Endothelial cell of umbilical vein (primary cell): ENCODE data around the gene ARL11. TPM values are rescaled to one million over a fixed set of nuclear protein-coding genes. Genes with fewer than 3 reads are reported as not detected.

Experiments
- BruUV-seq: library from RNA; stranded (reverse); fragments of 400-500 nt; replicated peaks from 2 replicates; lab custom pipeline; 2021; lab: Mats Ljungman, UMichigan
- CTCF ChIA-PET: fragments of 300-600, 350-600 bp; sonication (Branson Sonifier 250); formaldehyde crosslinking; loops from one replicate; lab custom pipeline; 2021; ENCODE audit warnings: antibody characterized with exemption, inconsistent platforms; lab: Charles Lee
- POLR2A ChIA-PET: fragments of 300-600, 350-600 bp; sonication (Branson Sonifier 250); formaldehyde crosslinking; loops from one replicate; lab custom pipeline; 2021; ENCODE audit warnings: antibody characterized with exemption, inconsistent platforms; lab: Charles Lee
- DNase-seq: peaks from one replicate; pipeline ENCODE4 v3.0.0-alpha.2; 2011; ENCODE audit warnings: low read depth, low spot score
- FAIRE-seq: peaks from 2 replicates; lab custom pipeline; 2011; peaks lifted over from hg19 to GRCh38; lab: Jason Lieb, UNC
- H2AFZ ChIP-seq: 2 replicates; pipeline ENCODE4 v1.6.0; 2012; ENCODE audit warnings: low read depth, low read length, control low read depth, inconsistent platforms
- H3K27ac ChIP-seq: 2 replicates; pipeline ENCODE4 v1.5.1; 2011; ENCODE audit warnings: low read depth, mild to moderate bottlenecking, control low read depth, low read length, moderate library complexity; ENCODE audit not compliant: insufficient read depth
- H3K27me3 ChIP-seq, 2 experiments: 2 replicates each; pipeline versions ENCODE4 v1.6.0 to v1.6.1; 2011; ENCODE audit warnings: low read length in 2 of 2, mixed read lengths in 1 of 2; ENCODE audit not compliant: control insufficient read depth in 2 of 2, insufficient read depth in 2 of 2
- H3K36me3 ChIP-seq, 2 experiments: 2 replicates in 1 of 2; 3 replicates in 1 of 2; pipeline ENCODE4 v1.5.1; 2011; ENCODE audit warnings: low read length in 2 of 2, mild to moderate bottlenecking in 1 of 2, moderate library complexity in 1 of 2; ENCODE audit not compliant: control insufficient read depth in 2 of 2, insufficient read depth in 2 of 2; ENCODE audit errors: extremely low read depth in 1 of 2
- H3K4me1 ChIP-seq: 3 replicates; pipeline ENCODE4 v1.5.1; 2011; ENCODE audit warnings: mild to moderate bottlenecking, low read length; ENCODE audit not compliant: control insufficient read depth, insufficient read depth; ENCODE audit errors: extremely low read depth
- H3K4me2 ChIP-seq: 2 replicates; pipeline ENCODE4 v1.6.1; 2011; ENCODE audit warnings: low read length, control low read depth, mixed read lengths; ENCODE audit not compliant: insufficient read depth
- H3K4me3 ChIP-seq, 3 experiments: fragments of 200-600 bp in 1 of 3; sonication (generic), shearing (Covaris generic) in 1 of 3; replicated peaks in 1 of 3; 2 replicates each; pipeline ENCODE4 v1.5.1; 2011 to 2016; ENCODE audit warnings: control low read depth in 3 of 3, low read length in 3 of 3, mild to moderate bottlenecking in 2 of 3, inconsistent platforms in 1 of 3, low read depth in 1 of 3, moderate library complexity in 1 of 3; ENCODE audit not compliant: insufficient read depth in 1 of 3
- H3K79me2 ChIP-seq: 2 replicates; pipeline ENCODE4 v1.6.0; 2012; ENCODE audit warnings: low read length, inconsistent platforms; ENCODE audit not compliant: control insufficient read depth, insufficient read depth
- H3K9ac ChIP-seq: replicated peaks from 2 replicates; pipeline ENCODE3; 2011; ENCODE audit warnings: low read length, control low read depth; ENCODE audit not compliant: insufficient read depth; ENCODE audit errors: extremely low read depth
- H3K9me1 ChIP-seq: replicated peaks from 3 replicates; pipeline ENCODE4 v1.6.0; 2011; ENCODE audit warnings: mild to moderate bottlenecking, low read length; ENCODE audit not compliant: control insufficient read depth, insufficient read depth; ENCODE audit errors: extremely low read depth
- H3K9me3 ChIP-seq: replicated peaks from 2 replicates; pipeline ENCODE4 v1.5.1; 2012; ENCODE audit warnings: low read length, inconsistent platforms; ENCODE audit not compliant: control insufficient read depth, insufficient read depth
- H4K20me1 ChIP-seq: replicated peaks from 2 replicates; pipeline ENCODE3; 2011; ENCODE audit warnings: mild to moderate bottlenecking, low read length; ENCODE audit not compliant: control insufficient read depth, insufficient read depth; ENCODE audit errors: extremely low read depth
- CTCF ChIP-seq, 2 donors: IDR thresholded peaks; 1 replicate in 1 of 2; 2 replicates in 1 of 2; pipeline ENCODE4 v1.5.1; 2011; ENCODE audit warnings: low read length in 2 of 2, mild to moderate bottlenecking in 2 of 2, moderate library complexity in 2 of 2, control low read depth in 1 of 2, inconsistent platforms in 1 of 2, low read depth in 1 of 2; ENCODE audit not compliant: insufficient read depth in 1 of 2; ENCODE audit errors: extremely low read depth in 1 of 2
- EZH2 ChIP-seq: IDR thresholded peaks from 2 replicates; pipeline ENCODE4 v1.6.1; 2012; ENCODE audit warnings: borderline replicate concordance, low read depth, mild to moderate bottlenecking, moderate library complexity, low read length, inconsistent platforms; ENCODE audit not compliant: severe bottlenecking
- FOS ChIP-seq: IDR thresholded peaks from 2 replicates; pipeline ENCODE4 v1.6.1; 2011; ENCODE audit warnings: mild to moderate bottlenecking, low read length, moderate library complexity, borderline replicate concordance; ENCODE audit not compliant: insufficient read depth
- GATA2 ChIP-seq: IDR thresholded peaks from 2 replicates; pipeline ENCODE4 v1.7.0; 2011; ENCODE audit warnings: low read depth, mild to moderate bottlenecking, moderate library complexity, mixed read lengths, low read length; ENCODE audit not compliant: insufficient read length, insufficient read depth
- JUN ChIP-seq: IDR thresholded peaks from 2 replicates; pipeline ENCODE4 v1.6.1; 2011; ENCODE audit warnings: borderline replicate concordance, low read depth; ENCODE audit not compliant: insufficient read length, insufficient read depth
- MAX ChIP-seq: IDR thresholded peaks from 2 replicates; pipeline ENCODE4 v1.6.1; 2011; ENCODE audit not compliant: insufficient read depth, insufficient read length
- MYC ChIP-seq: IDR thresholded peaks from one replicate; pipeline ENCODE4 v1.6.1; 2011; ENCODE audit warnings: mild to moderate bottlenecking, low read depth, low read length
- POLR2A ChIP-seq: IDR thresholded peaks from 2 replicates; pipeline ENCODE4 v1.6.1; 2012; ENCODE audit warnings: low read depth, mild to moderate bottlenecking, control low read depth, low read length
- POLR2AphosphoS5 ChIP-seq: IDR thresholded peaks from 2 replicates; pipeline ENCODE4 v1.6.1; 2012; ENCODE audit warnings: low read depth, mild to moderate bottlenecking, control low read depth, low read length, moderate library complexity; ENCODE audit not compliant: insufficient read depth
- dilution Hi-C: fragments of 300-500 bp; cut with MboI; formaldehyde crosslinking; loops from one replicate; pipeline ENCODE4 v1.15.0; 2019; ENCODE audit warnings: low sequenced_read_pairs; ENCODE audit not compliant: extremely low pct_ligation_motif_present
- intact Hi-C: fragments of 100-400 bp; cut with micrococcal nuclease; formaldehyde crosslinking; loops from one replicate; pipeline ENCODE4 v1.10.0; 2022
- polyA plus RNA-seq, 4 experiments: library from polyadenylated mRNA; depleted of rRNA in 3 of 4; stranded (reverse) in 3 of 4; unstranded in 1 of 4; fragments of >200 nt; gene quantifications; 2 replicates each; pipeline versions ENCODE4 v1.2.1 to v1.2.3, GENCODE V29; 2011 to 2012; ENCODE audit warnings: missing spikeins in 1 of 4
- total RNA-seq: library from RNA; stranded (reverse); gene quantifications from 2 replicates; pipeline ENCODE4 v1.2.3, GENCODE V29; 2021

Gene ARL11
- total and polyA plus RNA-seq, 2 donors (not counting 3 experiments of a cell fraction or from before 2014, with no cell fraction given) = 0.06 to 0.20 TPM

- intact Hi-C loops = loop anchor here (5.0 kb wide), 1 partner anchor 138 kb away; the partner anchor contains the start of gene KPNA3
- H3K9ac ChIP-seq = no peak overlapping the region
- no peak overlapping the region for H3K27ac ChIP-seq
- no TSS peak for BruUV-seq
- no peaks in the 10 kb centered on the region for H3K9me3 ChIP-seq
- H3K4me2 ChIP-seq = no peak overlapping the region
- POLR2A ChIA-PET = no interaction called here
- dilution Hi-C loops = no loop called here
- no peaks in the 10 kb centered on the region for H3K79me2 ChIP-seq
- CTCF ChIA-PET = interaction anchor here (1.3 to 1.6 kb wide), 2 partner anchors 37 to 1415 kb away, joined by 3 read pairs; partner anchors contain the start of gene EBPL
- DNase-seq = no peak
- no peaks in the 10 kb centered on the region for H3K36me3 ChIP-seq
- no peaks in the 10 kb centered on the region for H3K27me3 ChIP-seq
- peaks cover 9% of the 10 kb centered on the region for H3K4me1 ChIP-seq
- no peak for FAIRE-seq
- H3K4me3 ChIP-seq = no peak overlapping the region
- no peaks in the 10 kb centered on the region for H3K9me1 ChIP-seq
- TF ChIP-seq POLR2AphosphoS5 (no peak), POLR2A (no peak), FOS (no peak), CTCF (IDR thresholded peaks at IDR 0.05; ENCODE audit: extremely low read depth in 1 of 2, insufficient read depth in 1 of 2, low read depth in 1 of 2, low read length in 2 of 2) (no peak), JUN (no peak), MAX (no peak), GATA2 (no peak), MYC (no peak), EZH2 (no peak)
- H4K20me1 ChIP-seq = no peaks in the 10 kb centered on the region
- no peak overlapping the region for H2AFZ ChIP-seq
These were observed 25.7 kb downstream of the ARL11 start for GRCh38 chr13:49654011-49654410.
